ENCODE data around the gene IDH2. TPM values are rescaled to one million over a fixed set of nuclear protein-coding genes. Genes with fewer than 3 reads are reported as not detected.
"Not testable (repeated sequence)": the region's sequence is repeated elsewhere in the genome, so short reads cannot be mapped to it uniquely, and the experiment has no call there.

IDH2 gene
- total RNA-seq (87.0 TPM), polyA plus RNA-seq (ENCODE audit: insufficient read depth, low read depth, low replicate concordance) (545 TPM)
- long read RNA-seq, donor 1, transcript IDH2-201 (11 exons, 2,694 nt) = major isoform, 43 of 66 reads
- long read RNA-seq, donor 1, partial matches to known transcripts = 22 of 66 reads
- long read RNA-seq, donor 1, other reads (novel, unspliced or antisense) = 0 of 66 reads
- long read RNA-seq, donor 2, transcript IDH2-201 (11 exons, 2,694 nt) = major isoform, 52 of 57 reads
- long read RNA-seq, donor 2, partial matches to known transcripts = 5 of 57 reads
- long read RNA-seq, donor 2, other reads (novel, unspliced or antisense) = 0 of 57 reads
- long read RNA-seq, donor 3, transcript IDH2-201 (11 exons, 2,694 nt) = major isoform, 77 of 101 reads
- long read RNA-seq, donor 3, partial matches to known transcripts = 20 of 101 reads
- long read RNA-seq, donor 3, other reads (novel, unspliced or antisense) = 0 of 101 reads
- long read RNA-seq, donor 4, transcript IDH2-201 (11 exons, 2,694 nt) = major isoform, 37 of 43 reads
- long read RNA-seq, donor 4, partial matches to known transcripts = 5 of 43 reads
- long read RNA-seq, donor 4, other reads (novel, unspliced or antisense) = 0 of 43 reads
- long read RNA-seq, donor 5, transcript IDH2-201 (11 exons, 2,694 nt) = major isoform, 9 of 9 reads
- long read RNA-seq, donor 5, partial matches to known transcripts = 0 of 9 reads
- long read RNA-seq, donor 5, other reads (novel, unspliced or antisense) = 0 of 9 reads
- long read RNA-seq, donor 6, transcript IDH2-201 (11 exons, 2,694 nt) = major isoform, 39 of 50 reads
- long read RNA-seq, donor 6, partial matches to known transcripts = 10 of 50 reads
- long read RNA-seq, donor 6, other reads (novel, unspliced or antisense) = 0 of 50 reads
- long read RNA-seq, donor 7, transcript IDH2-201 (11 exons, 2,694 nt) = major isoform, 107 of 141 reads
- long read RNA-seq, donor 7, partial matches to known transcripts = 22 of 141 reads
- long read RNA-seq, donor 7, other reads (novel, unspliced or antisense) = 11 of 141 reads
- long read RNA-seq, donor 8, transcript IDH2-201 (11 exons, 2,694 nt) = major isoform, 31 of 37 reads
- long read RNA-seq, donor 8, partial matches to known transcripts = 6 of 37 reads
- long read RNA-seq, donor 8, other reads (novel, unspliced or antisense) = 0 of 37 reads
- long read RNA-seq, donor 9, transcript IDH2-201 (11 exons, 2,694 nt) = major isoform, 35 of 35 reads
- long read RNA-seq, donor 9, partial matches to known transcripts = 0 of 35 reads
- long read RNA-seq, donor 9, other reads (novel, unspliced or antisense) = 0 of 35 reads
- long read RNA-seq, donor 10, transcript IDH2-201 (11 exons, 2,694 nt) = major isoform, 30 of 35 reads
- long read RNA-seq, donor 10, partial matches to known transcripts = 5 of 35 reads
- long read RNA-seq, donor 10, other reads (novel, unspliced or antisense) = 0 of 35 reads

- Histone ChIP-seq H3K36me3 (ENCODE audit: control insufficient read depth in 2 of 3, insufficient read depth in 3 of 3, low read length in 3 of 3) (no peaks in the 10 kb centered on the region), H3K4me3 (ENCODE audit: low read length in 3 of 3) (peak within 1 kb of the TSS; percentile 70 to 83 (median 81)), H3K9ac (ENCODE audit: low read length in 3 of 3) (peak within 1 kb of the TSS; percentile 74 to 94 (median 88)), H3K27me3 (ENCODE audit: control insufficient read depth, insufficient read depth, low read length) (no peaks in the 10 kb centered on the region), H3K27ac (ENCODE audit: low read depth in 2 of 2, low read length in 2 of 2) (peak within 1 kb of the TSS; percentile 96 to 97), H3K9me3 (ENCODE audit: control insufficient read depth in 2 of 3, insufficient read depth in 1 of 3, low read length in 3 of 3) (no peaks in the 10 kb centered on the region), H3K4me1 (ENCODE audit: control insufficient read depth in 2 of 3, insufficient read depth in 2 of 3, low read depth in 1 of 3, low read length in 3 of 3) (peaks cover 0 to 34% (median 22%) of the 10 kb centered on the region in 3 donors)
- FAIRE-seq = no peak
- intact Hi-C loops (cut with DNase I) = no loop called here
- no peak for TF ChIP-seq CTCF (IDR thresholded peaks at IDR 0.05; ENCODE audit: borderline replicate concordance, extremely low read depth, insufficient read depth)
- DNase-seq = peak; percentile 86 to 95 (median 93)
Measured at GRCh38 chr15:90101969-90102890, at the start of gene IDH2. IDH2 (minus strand) TSS chr15:90102468; CDS start chr15:90102390, 78 bp downstream.

- H3K4me3 ChIP-seq (ENCODE audit: low read length in 3 of 3); H3K9ac ChIP-seq (ENCODE audit: low read length in 3 of 3); H3K27ac ChIP-seq (ENCODE audit: low read depth in 2 of 2, low read length in 2 of 2); H3K4me1 ChIP-seq (ENCODE audit: control insufficient read depth in 2 of 3, insufficient read depth in 2 of 3, low read depth in 1 of 3, low read length in 3 of 3); H3K9me3 ChIP-seq (ENCODE audit: control insufficient read depth in 2 of 3, insufficient read depth in 1 of 3, low read length in 3 of 3); intact Hi-C loops (cut with DNase I); H3K27me3 ChIP-seq (ENCODE audit: control insufficient read depth, insufficient read depth, low read length); H3K36me3 ChIP-seq (ENCODE audit: control insufficient read depth in 2 of 3, insufficient read depth in 3 of 3, low read length in 3 of 3); FAIRE-seq; DNase-seq: not testable (repeated sequence)
Measured at GRCh38 chr15:90150551-90150950, 48.3 kb upstream of the IDH2 start.

- Histone ChIP-seq H3K36me3 (ENCODE audit: control insufficient read depth in 2 of 3, insufficient read depth in 3 of 3, low read length in 3 of 3) (no peaks in the 10 kb centered on the region), H3K27ac (ENCODE audit: low read depth in 2 of 2, low read length in 2 of 2) (no peak overlapping the region), H3K9ac (ENCODE audit: low read length in 3 of 3) (no peak overlapping the region), H3K9me3 (ENCODE audit: control insufficient read depth in 2 of 3, insufficient read depth in 1 of 3, low read length in 3 of 3) (no peaks in the 10 kb centered on the region), H3K4me1 (ENCODE audit: control insufficient read depth in 2 of 3, insufficient read depth in 2 of 3, low read depth in 1 of 3, low read length in 3 of 3) (no peaks in the 10 kb centered on the region), H3K4me3 (ENCODE audit: low read length in 3 of 3) (no peak overlapping the region), H3K27me3 (ENCODE audit: control insufficient read depth, insufficient read depth, low read length) (no peaks in the 10 kb centered on the region)
- no peak for DNase-seq
- no peak for FAIRE-seq
- TF ChIP-seq CTCF (IDR thresholded peaks at IDR 0.05; ENCODE audit: borderline replicate concordance, extremely low read depth, insufficient read depth) = no peak
- intact Hi-C loops (cut with DNase I) = no loop called here
Measured at GRCh38 chr15:90149609-90150340, 47.5 kb upstream of the IDH2 start.

GRCh38 chr15:90146198-90146761 lies 44.0 kb upstream of the IDH2 start:
- H3K4me3 ChIP-seq (ENCODE audit: low read length in 3 of 3); FAIRE-seq; H3K36me3 ChIP-seq (ENCODE audit: control insufficient read depth in 2 of 3, insufficient read depth in 3 of 3, low read length in 3 of 3); DNase-seq; intact Hi-C loops (cut with DNase I); H3K9me3 ChIP-seq (ENCODE audit: control insufficient read depth in 2 of 3, insufficient read depth in 1 of 3, low read length in 3 of 3); H3K27me3 ChIP-seq (ENCODE audit: control insufficient read depth, insufficient read depth, low read length); H3K9ac ChIP-seq (ENCODE audit: low read length in 3 of 3); H3K27ac ChIP-seq (ENCODE audit: low read depth in 2 of 2, low read length in 2 of 2); H3K4me1 ChIP-seq (ENCODE audit: control insufficient read depth in 2 of 3, insufficient read depth in 2 of 3, low read depth in 1 of 3, low read length in 3 of 3): not testable (repeated sequence)

Measured in kidney (tissue), 22 donors.